Stimulated activated memory B cell treated with anti-CD40 and anti-IgM and Interleukin-4, amounts not matched to agents 10 μg/mL and 1 μg/mL and 100 μg/mL, for 72 hours (primary cell): Measurements from ENCODE around the gene INPP5J.
"Not testable (repeated sequence)": the region's sequence is repeated elsewhere in the genome, so short reads cannot be mapped to it uniquely, and the experiment has no call there.

Experiments used
- ATAC-seq: fragments of 150-1000 bp; cut with Tn5 transposase; 2 replicates; pipeline ENCODE4 v1.10.0; 2021
- H3K27ac Mint-ChIP-seq: one replicate; pipeline ENCODE4 v1.8.0; 2022; ENCODE audit warnings: mild to moderate bottlenecking, mixed read lengths
- H3K27me3 Mint-ChIP-seq: one replicate; pipeline ENCODE4 v1.8.0; 2022; ENCODE audit warnings: mixed read lengths
- H3K36me3 Mint-ChIP-seq: one replicate; pipeline ENCODE4 v1.8.0; 2022; ENCODE audit warnings: mixed read lengths
- H3K4me1 Mint-ChIP-seq: one replicate; pipeline ENCODE4 v1.8.0; 2022; ENCODE audit warnings: mixed read lengths
- H3K4me3 Mint-ChIP-seq: one replicate; pipeline ENCODE4 v1.8.0; 2022; ENCODE audit warnings: mild to moderate bottlenecking, moderate library complexity, mixed read lengths
- H3K9me3 Mint-ChIP-seq: one replicate; pipeline ENCODE4 v1.8.0; 2022; ENCODE audit warnings: mixed read lengths

The INPP5J gene

DNA sequence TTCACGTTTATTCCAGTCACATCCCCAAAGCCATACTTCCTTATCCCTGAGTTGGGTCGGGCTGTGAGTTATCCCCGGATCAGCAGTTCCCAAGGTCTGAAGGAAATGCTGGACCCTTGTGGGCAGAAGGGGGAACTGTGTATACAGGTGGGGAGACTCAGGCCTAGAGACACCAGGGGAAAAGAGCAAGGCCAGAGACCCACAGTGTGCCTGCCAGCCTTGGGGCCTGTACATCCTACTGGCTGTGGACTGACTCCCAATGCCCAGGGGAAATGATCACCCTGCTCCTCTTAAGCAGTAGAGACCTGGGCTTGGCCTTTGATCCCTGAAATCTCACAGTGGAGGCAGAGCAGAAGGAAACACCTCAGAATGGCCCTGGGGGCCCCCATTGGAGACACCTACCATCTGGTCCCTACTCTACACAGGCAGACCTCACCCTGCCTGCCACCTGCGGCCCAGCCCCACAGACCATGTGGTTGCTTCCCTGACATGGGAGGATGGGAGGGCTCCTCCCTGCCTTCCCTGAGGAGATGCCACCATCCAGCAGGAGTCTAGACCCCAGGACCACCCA is 16.7 kb upstream of the INPP5J start:
- ATAC-seq: no peak
- H3K4me1 Mint-ChIP-seq: peaks cover 33% of the 10 kb centered on the region
- H3K27me3 Mint-ChIP-seq: no peaks in the 10 kb centered on the region
- H3K9me3 Mint-ChIP-seq: no peaks in the 10 kb centered on the region
- no peaks in the 10 kb centered on the region for H3K36me3 Mint-ChIP-seq
- peak overlapping the region; percentile 73 for H3K27ac Mint-ChIP-seq
- H3K4me3 Mint-ChIP-seq: peak overlapping the region; percentile 85

DNA sequence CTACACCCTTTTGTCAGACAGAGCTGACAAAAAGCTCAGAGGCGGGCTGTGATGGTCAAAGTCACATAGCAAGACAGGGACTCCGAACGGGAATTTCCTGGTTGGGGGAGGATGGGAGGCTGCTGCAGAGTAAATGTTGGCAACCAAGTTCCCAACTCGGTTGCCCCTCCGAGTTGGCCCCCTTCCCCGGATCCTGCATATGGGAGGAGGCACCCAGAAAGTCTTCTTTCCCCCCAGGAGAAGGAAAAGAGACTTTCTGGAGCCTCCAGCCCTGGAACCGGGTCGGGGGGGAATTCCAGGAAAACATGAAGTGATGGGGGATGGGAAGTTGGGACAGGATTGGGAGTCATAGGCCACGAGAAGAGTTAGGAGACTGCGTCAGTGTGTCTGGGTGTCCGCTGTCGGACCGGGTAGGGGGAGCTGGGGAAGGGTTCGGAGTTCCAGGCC is 16.0 kb upstream of the INPP5J start:
- H3K9me3 Mint-ChIP-seq: no peaks in the 10 kb centered on the region
- H3K4me1 Mint-ChIP-seq: peaks cover 33% of the 10 kb centered on the region
- no peaks in the 10 kb centered on the region for H3K27me3 Mint-ChIP-seq
- no peaks in the 10 kb centered on the region for H3K36me3 Mint-ChIP-seq
- ATAC-seq: no peak
- peak overlapping the region; percentile 85 for H3K4me3 Mint-ChIP-seq
- peak overlapping the region; percentile 73 for H3K27ac Mint-ChIP-seq

- no peaks in the 10 kb centered on the region for H3K27me3 Mint-ChIP-seq
- H3K27ac Mint-ChIP-seq: peak within 1 kb of the TSS; percentile 73
- H3K9me3 Mint-ChIP-seq: no peaks in the 10 kb centered on the region
- H3K4me1 Mint-ChIP-seq: peaks cover 33% of the 10 kb centered on the region
- peak; percentile 96 for ATAC-seq
- H3K36me3 Mint-ChIP-seq: no peaks in the 10 kb centered on the region
- H3K4me3 Mint-ChIP-seq: peak within 1 kb of the TSS; percentile 85
These were observed 15.4 kb upstream of the INPP5J start, which contains the start of gene SELENOM for GRCh38 chr22:31107178-31107893. Gene SELENOM, minus strand, starts transcription at chr22:31107568. Its CDS starts 63 bp downstream, at chr22:31107505.

DNA sequence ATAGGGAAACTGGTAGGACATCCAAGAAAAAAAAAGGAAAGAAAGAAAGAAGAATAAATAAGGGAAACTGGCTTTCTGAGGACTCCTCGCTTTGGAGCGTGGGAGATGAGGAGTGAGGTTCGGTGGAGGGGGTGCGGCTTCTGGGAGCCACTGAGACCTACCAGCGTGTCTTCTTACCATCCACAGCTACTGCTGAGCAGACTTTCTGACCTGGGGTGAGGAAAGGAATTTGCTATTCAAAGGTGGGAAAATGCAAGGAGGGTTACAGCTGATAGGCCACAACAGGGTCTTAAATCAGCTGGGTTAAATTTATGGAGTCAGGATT is 14.9 kb upstream of the INPP5J start:
- H3K27ac Mint-ChIP-seq: peak overlapping the region; percentile 73

GRCh38 chr22:31112547-31113091 is 10.1 kb upstream of the INPP5J start:
- not testable (repeated sequence) for H3K36me3 Mint-ChIP-seq, H3K9me3 Mint-ChIP-seq, H3K27ac Mint-ChIP-seq, H3K4me1 Mint-ChIP-seq, H3K4me3 Mint-ChIP-seq, H3K27me3 Mint-ChIP-seq, ATAC-seq

More for the DNA sequence above, 14.9 kb upstream of the INPP5J start:
- Mint-ChIP-seq H3K4me1 (peaks cover 33% of the 10 kb centered on the region), H3K4me3 (peak overlapping the region; percentile 85), H3K36me3 (no peaks in the 10 kb centered on the region), H3K27me3 (no peaks in the 10 kb centered on the region), H3K9me3 (no peaks in the 10 kb centered on the region)
- ATAC-seq: peak; percentile 44

- Mint-ChIP-seq H3K27ac (no peak overlapping the region), H3K9me3 (no peaks in the 10 kb centered on the region), H3K27me3 (no peaks in the 10 kb centered on the region), H3K4me1 (no peaks in the 10 kb centered on the region), H3K4me3 (no peak overlapping the region), H3K36me3 (no peaks in the 10 kb centered on the region)
- ATAC-seq: no peak
These were observed 4.5 kb upstream of the INPP5J start for GRCh38 chr22:31118046-31118820.

DNA sequence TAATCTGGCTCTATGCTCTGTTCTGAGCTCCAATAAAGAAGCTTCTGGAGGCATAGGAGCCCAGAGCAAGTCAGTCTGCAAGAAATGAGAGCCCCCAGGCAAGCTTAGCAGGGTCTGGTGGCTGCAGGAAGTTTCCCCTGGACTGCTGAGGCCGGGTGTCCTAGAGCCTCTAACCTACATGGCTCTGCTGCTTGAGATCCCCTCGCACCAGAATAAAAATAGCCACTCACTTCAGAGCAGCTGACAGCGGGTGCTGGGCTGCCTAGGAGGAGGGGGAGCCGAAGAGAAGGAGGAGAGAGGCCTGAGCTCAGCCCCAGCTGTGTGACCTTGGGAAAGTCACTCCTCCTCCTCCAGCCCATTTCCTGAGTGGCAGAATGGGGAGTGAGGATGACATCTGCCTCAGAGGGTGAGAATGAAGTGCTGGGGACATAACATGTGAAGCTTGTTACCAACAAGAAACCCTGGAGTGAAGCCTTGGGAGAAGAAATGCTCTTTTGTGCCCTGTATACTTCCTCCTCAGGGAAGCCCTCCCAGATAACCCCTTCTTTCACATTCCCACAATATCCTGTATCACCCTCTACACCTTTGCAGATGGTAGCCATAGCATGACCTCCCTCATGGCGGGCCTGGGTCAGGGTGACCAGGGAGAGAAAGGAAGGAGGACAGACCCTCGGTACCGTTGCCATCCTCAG is 3.6 kb upstream of the INPP5J start:
- Mint-ChIP-seq H3K27me3 (no peaks in the 10 kb centered on the region), H3K4me3 (no peak overlapping the region), H3K36me3 (no peaks in the 10 kb centered on the region), H3K27ac (no peak overlapping the region), H3K4me1 (no peaks in the 10 kb centered on the region), H3K9me3 (no peaks in the 10 kb centered on the region)
- ATAC-seq: no peak

- no peak overlapping the region for H3K4me3 Mint-ChIP-seq
- no peaks in the 10 kb centered on the region for H3K27me3 Mint-ChIP-seq
- H3K36me3 Mint-ChIP-seq: no peaks in the 10 kb centered on the region
- H3K4me1 Mint-ChIP-seq: no peaks in the 10 kb centered on the region
- H3K9me3 Mint-ChIP-seq: no peaks in the 10 kb centered on the region
- no peak overlapping the region for H3K27ac Mint-ChIP-seq
- no peak for ATAC-seq
These were observed 2.5 kb upstream of the INPP5J start for GRCh38 chr22:31120230-31120629.

DNA sequence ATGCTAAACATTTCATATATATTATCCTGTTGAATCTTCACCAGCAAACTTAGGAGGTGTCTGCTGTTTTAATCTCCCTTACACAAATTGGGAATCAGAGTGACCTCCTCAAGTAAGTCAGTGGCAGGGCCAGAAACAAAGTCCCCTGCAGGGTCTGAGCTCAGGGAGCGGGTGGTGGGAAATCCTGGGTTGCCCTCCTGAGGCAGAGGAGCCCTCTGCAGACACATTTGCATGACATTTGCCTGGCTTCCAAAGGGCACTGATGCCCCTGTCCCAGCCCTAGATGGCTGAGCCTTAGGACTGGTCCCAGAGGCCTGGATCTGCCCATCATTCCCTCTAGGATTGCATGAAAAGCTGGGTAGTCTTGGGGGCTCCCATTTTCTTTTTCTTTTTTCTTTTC is 2.1 kb upstream of the INPP5J start:
- H3K4me3 Mint-ChIP-seq: no peak overlapping the region
- ATAC-seq: no peak
- H3K27me3 Mint-ChIP-seq: peaks cover 4% of the 10 kb centered on the region
- no peaks in the 10 kb centered on the region for H3K36me3 Mint-ChIP-seq
- no peaks in the 10 kb centered on the region for H3K9me3 Mint-ChIP-seq
- H3K4me1 Mint-ChIP-seq: no peaks in the 10 kb centered on the region
- H3K27ac Mint-ChIP-seq: no peak overlapping the region

GRCh38 chr22:31121403-31121802 is 1.4 kb upstream of the INPP5J start:
- H3K36me3 Mint-ChIP-seq: no peaks in the 10 kb centered on the region
- ATAC-seq: no peak
- peaks cover 9% of the 10 kb centered on the region for H3K27me3 Mint-ChIP-seq
- no peak overlapping the region for H3K27ac Mint-ChIP-seq
- H3K9me3 Mint-ChIP-seq: no peaks in the 10 kb centered on the region
- peaks cover 6% of the 10 kb centered on the region for H3K4me1 Mint-ChIP-seq
- no peak overlapping the region for H3K4me3 Mint-ChIP-seq

DNA sequence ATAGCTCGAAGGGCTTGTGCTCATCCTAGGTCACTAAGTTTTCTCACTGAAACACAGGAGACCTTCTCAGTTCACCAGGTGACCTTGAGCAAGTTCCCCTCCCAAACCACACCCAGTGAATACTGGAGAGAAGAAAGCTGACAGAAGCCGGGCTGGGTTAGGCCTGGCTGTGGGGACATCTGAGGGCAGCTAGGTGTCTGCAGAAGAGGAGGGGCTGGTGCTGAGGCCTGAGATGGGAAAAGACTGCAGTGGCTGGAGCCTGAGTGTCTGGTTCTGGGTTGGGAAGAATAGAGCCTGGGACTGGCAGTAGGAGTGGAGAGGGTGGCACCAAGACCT is 602 bp upstream of the INPP5J start:
- Mint-ChIP-seq H3K36me3 (no peaks in the 10 kb centered on the region), H3K27ac (no peak overlapping the region)
- no peak for ATAC-seq

GRCh38 chr22:31123292-31123602 is 481 bp downstream of the INPP5J start:
- Mint-ChIP-seq H3K36me3 (no peaks in the 10 kb centered on the region), H3K27me3 (peaks cover 24% of the 10 kb centered on the region), H3K4me3 (no peak overlapping the region), H3K4me1 (peaks cover 15% of the 10 kb centered on the region), H3K27ac (no peak overlapping the region), H3K9me3 (no peaks in the 10 kb centered on the region)
- ATAC-seq: no peak

More for the DNA sequence above, 602 bp upstream of the INPP5J start:
- Mint-ChIP-seq H3K9me3 (no peaks in the 10 kb centered on the region), H3K4me3 (no peak overlapping the region), H3K4me1 (peaks cover 10% of the 10 kb centered on the region), H3K27me3 (peaks cover 13% of the 10 kb centered on the region)

DNA sequence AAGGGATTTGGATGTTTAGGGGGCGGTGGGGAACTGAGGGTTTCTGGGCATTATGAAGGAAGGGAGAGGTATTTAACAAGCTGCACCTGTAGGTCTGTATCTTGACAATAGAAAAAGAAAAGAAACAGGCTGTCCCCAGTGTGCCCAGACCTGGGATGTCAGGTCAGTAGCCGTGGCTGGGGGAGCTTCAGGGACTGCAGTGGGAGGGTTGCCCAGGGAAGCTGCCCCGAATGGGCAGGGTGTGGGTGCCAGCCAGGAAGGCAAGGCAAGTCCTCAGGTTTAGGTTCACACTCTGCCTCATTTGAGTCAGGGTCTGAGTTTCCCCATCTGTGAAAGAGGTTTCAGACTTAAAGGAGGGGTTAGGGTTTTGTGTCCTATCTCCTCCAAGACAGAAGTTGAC is 1.5 kb downstream of the INPP5J start:
- H3K4me1 Mint-ChIP-seq: peaks cover 15% of the 10 kb centered on the region
- H3K27ac Mint-ChIP-seq: no peak overlapping the region
- H3K27me3 Mint-ChIP-seq: peaks cover 24% of the 10 kb centered on the region

DNA sequence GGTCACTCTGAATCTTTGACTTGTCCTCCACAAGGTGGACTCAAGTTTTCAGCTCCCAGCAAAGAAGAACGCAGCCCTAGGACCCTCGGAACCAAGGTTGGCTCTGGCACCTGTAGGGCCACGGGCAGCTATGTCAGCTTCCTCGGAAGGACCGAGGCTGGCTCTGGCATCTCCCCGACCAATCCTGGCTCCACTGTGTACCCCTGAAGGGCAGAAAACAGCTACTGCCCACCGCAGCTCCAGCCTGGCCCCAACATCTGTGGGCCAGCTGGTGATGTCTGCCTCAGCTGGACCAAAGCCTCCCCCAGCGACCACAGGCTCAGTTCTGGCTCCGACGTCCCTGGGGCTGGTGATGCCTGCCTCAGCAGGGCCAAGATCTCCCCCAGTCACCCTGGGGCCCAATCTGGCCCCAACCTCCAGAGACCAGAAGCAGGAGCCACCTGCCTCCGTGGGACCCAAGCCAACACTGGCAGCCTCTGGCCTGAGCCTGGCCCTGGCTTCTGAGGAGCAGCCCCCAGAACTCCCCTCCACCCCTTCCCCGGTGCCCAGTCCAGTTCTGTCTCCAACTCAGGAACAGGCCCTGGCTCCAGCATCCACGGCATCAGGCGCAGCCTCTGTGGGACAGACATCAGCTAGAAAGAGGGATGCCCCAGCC is 2.2 kb downstream of the INPP5J start:
- ATAC-seq: no peak
- Mint-ChIP-seq H3K4me1 (peaks cover 15% of the 10 kb centered on the region), H3K27me3 (peaks cover 24% of the 10 kb centered on the region), H3K36me3 (no peaks in the 10 kb centered on the region), H3K9me3 (no peaks in the 10 kb centered on the region), H3K27ac (no peak overlapping the region), H3K4me3 (no peak overlapping the region)

More for the DNA sequence above, 1.5 kb downstream of the INPP5J start:
- H3K9me3 Mint-ChIP-seq: no peaks in the 10 kb centered on the region
- no peaks in the 10 kb centered on the region for H3K36me3 Mint-ChIP-seq
- no peak overlapping the region for H3K4me3 Mint-ChIP-seq
- ATAC-seq: no peak
